HCT116 (cell line): ENCODE data around the gene SEC61G. TPM values are rescaled to one million over a fixed set of nuclear protein-coding genes. Genes with fewer than 3 reads are reported as not detected.

Experiments used
- ATAC-seq: fragments of 200-7000 bp; cut with Tn5 transposase; 2 replicates; pipeline ENCODE4 v1.9.1; 2020; ENCODE audit warnings: mild to moderate bottlenecking, moderate library complexity
- BruUV-seq: library from RNA; stranded (reverse); fragments of 400-500 nt; replicated peaks from 2 replicates; lab custom pipeline; 2021; lab: Mats Ljungman, UMichigan
- CTCF ChIA-PET: fragments of 300-600 bp; sonication (Branson Sonifier 250); formaldehyde crosslinking; loops from one replicate; lab custom pipeline; 2021; ENCODE audit warnings: antibody characterized with exemption; lab: Charles Lee
- POLR2A ChIA-PET: fragments of 300-600, 350-600 bp; sonication (Branson Sonifier 250); formaldehyde crosslinking; loops from one replicate; lab custom pipeline; 2021; ENCODE audit warnings: antibody characterized with exemption; lab: Charles Lee
- RAD21 ChIA-PET, 2 experiments: fragments of 300-600 bp; sonication (Branson Sonifier 250); formaldehyde crosslinking; loops; one replicate each; lab custom pipeline; 2023; ENCODE audit warnings: low total read pairs in 2 of 2; ENCODE audit not compliant: uncharacterized antibody in 2 of 2, unreplicated experiment in 2 of 2, low non-redundant PET in 1 of 2; lab: Charles Lee
- DNase-seq: peaks from one replicate; pipeline ENCODE4 v3.0.0-alpha.2; 2010; ENCODE audit warnings: low read depth, low spot score
- H2AFZ ChIP-seq: fragments of 200-600 bp; shearing (Covaris generic), sonication (generic); 2 replicates; pipeline ENCODE4 v1.6.1; 2017; ENCODE audit warnings: low read depth, mixed run types, mixed read lengths, antibody characterized with exemption, low read length; ENCODE audit not compliant: poor library complexity, severe bottlenecking
- H3K27ac ChIP-seq: 2 replicates; pipeline ENCODE4 v1.5.1; 2012; ENCODE audit warnings: low read depth, low read length
- H3K27me3 ChIP-seq: fragments of 200-600 bp; sonication (generic); 2 replicates; pipeline ENCODE4 v1.6.1; 2016; ENCODE audit warnings: mixed run types, low read length, mixed read lengths; ENCODE audit not compliant: insufficient read depth
- H3K36me3 ChIP-seq, 2 experiments: fragments of 200-500 bp in 1 of 2; fragments of 200-600 bp in 1 of 2; sonication (Bioruptor generic) in 1 of 2; sonication (generic) in 1 of 2; 2 replicates each; pipeline versions ENCODE4 v1.5.1 to v1.6.1; 2014 to 2016; ENCODE audit warnings: low read length in 2 of 2, inconsistent platforms in 1 of 2, mixed read lengths in 1 of 2, mixed run types in 1 of 2; ENCODE audit not compliant: insufficient read depth in 2 of 2, control insufficient read depth in 1 of 2
- H3K4me1 ChIP-seq, 2 experiments: fragments of 200-600 bp in 1 of 2; sonication (generic) in 1 of 2; 2 replicates each; pipeline versions ENCODE4 v1.5.1 to v1.6.1; 2012 to 2017; ENCODE audit warnings: low read length in 2 of 2, inconsistent platforms in 1 of 2, mild to moderate bottlenecking in 1 of 2, mixed read lengths in 1 of 2, mixed run types in 1 of 2, moderate library complexity in 1 of 2; ENCODE audit not compliant: insufficient read depth in 2 of 2, control insufficient read depth in 1 of 2
- H3K4me2 ChIP-seq: fragments of 200-600 bp; sonication (generic); 2 replicates; pipeline ENCODE4 v1.6.1; 2017; ENCODE audit warnings: mixed run types, low read length, mixed read lengths
- H3K4me3 ChIP-seq, 2 experiments: fragments of 200-600 bp in 1 of 2; sonication (generic) in 1 of 2; replicated peaks in 1 of 2; 2 replicates each; pipeline ENCODE4 v1.5.1; 2011 to 2016; ENCODE audit warnings: low read length in 2 of 2, control low read depth in 1 of 2, low read depth in 1 of 2, mild to moderate bottlenecking in 1 of 2, mixed read lengths in 1 of 2, mixed run types in 1 of 2
- H3K79me2 ChIP-seq: fragments of 200-600 bp; sonication (generic); 2 replicates; pipeline ENCODE4 v1.6.1; 2017; ENCODE audit warnings: mild to moderate bottlenecking, mixed run types, low read length, moderate library complexity, mixed read lengths; ENCODE audit not compliant: insufficient read depth
- H3K9ac ChIP-seq: fragments of 200-600 bp; sonication (generic); 2 replicates; pipeline ENCODE4 v1.6.1; 2016; ENCODE audit warnings: low read length, mixed read lengths
- H3K9me2 ChIP-seq: fragments of 200-600 bp; sonication (generic), shearing (Covaris generic); 2 replicates; pipeline ENCODE4 v1.6.1; 2017; ENCODE audit warnings: mixed run types, mild to moderate bottlenecking, moderate library complexity; ENCODE audit not compliant: insufficient read depth
- H3K9me3 ChIP-seq, 2 experiments: fragments of 200-500 bp in 1 of 2; fragments of 200-600 bp in 1 of 2; sonication (Bioruptor generic) in 1 of 2; sonication (generic) in 1 of 2; 2 replicates each; pipeline ENCODE4 v1.6.1; 2014 to 2017; ENCODE audit warnings: low read length in 2 of 2, mixed read lengths in 2 of 2, inconsistent platforms in 1 of 2, low read depth in 1 of 2, mild to moderate bottlenecking in 1 of 2, mixed run types in 1 of 2, moderate library complexity in 1 of 2; ENCODE audit not compliant: control insufficient read depth in 1 of 2, insufficient read depth in 1 of 2
- H4K20me1 ChIP-seq: fragments of 200-600 bp; sonication (generic), shearing (Covaris generic); 2 replicates; pipeline ENCODE4 v1.6.1; 2017; ENCODE audit warnings: mixed run types, mild to moderate bottlenecking, moderate library complexity; ENCODE audit not compliant: insufficient read depth
- ATF3 ChIP-seq: IDR thresholded peaks from 2 replicates; pipeline ENCODE4 v1.6.1; 2012
- CBX3 ChIP-seq: IDR thresholded peaks from 2 replicates; pipeline ENCODE4 v1.6.1; 2012; ENCODE audit warnings: low read depth
- CTCF ChIP-seq, 3 experiments: fragments of 200-600 bp in 1 of 3; sonication (generic) in 1 of 3; IDR thresholded peaks in 2 of 3; conservative IDR thresholded peaks in 1 of 3; 2 replicates each; pipeline ENCODE4 v1.5.1; 2012 to 2017; ENCODE audit warnings: low read depth in 2 of 3, low read length in 2 of 3, antibody characterized with exemption in 1 of 3, borderline replicate concordance in 1 of 3, control low read depth in 1 of 3, mild to moderate bottlenecking in 1 of 3, mixed read lengths in 1 of 3, mixed run types in 1 of 3, moderate library complexity in 1 of 3; ENCODE audit not compliant: insufficient read depth in 1 of 3
- EZH2 ChIP-seq: fragments of 200-600 bp; sonication (generic); IDR thresholded peaks from 2 replicates; pipeline ENCODE4 v1.6.1; 2017; ENCODE audit warnings: antibody characterized with exemption, mixed run types
- EZH2phosphoT487 ChIP-seq: fragments of 200-600 bp; IDR thresholded peaks from 2 replicates; pipeline ENCODE4 v1.6.1; 2018; ENCODE audit warnings: antibody characterized with exemption, borderline replicate concordance
- FOSL1 ChIP-seq: IDR thresholded peaks from 2 replicates; pipeline ENCODE4 v1.6.1; 2012; ENCODE audit warnings: low read depth
- JUND ChIP-seq: IDR thresholded peaks from 2 replicates; pipeline ENCODE4 v1.6.1; 2012
- POLR2AphosphoS5 ChIP-seq: IDR thresholded peaks from 2 replicates; pipeline ENCODE4 v1.6.1; 2011; ENCODE audit warnings: mild to moderate bottlenecking, low read depth, low read length, moderate library complexity
- RAD21 ChIP-seq: IDR thresholded peaks from 2 replicates; pipeline ENCODE4 v1.6.1; 2012; ENCODE audit warnings: low read depth, mild to moderate bottlenecking
- SP1 ChIP-seq: IDR thresholded peaks from 2 replicates; pipeline ENCODE4 v1.6.1; 2012; ENCODE audit warnings: low read depth
- TCF7L2 ChIP-seq: IDR thresholded peaks from 2 replicates; pipeline ENCODE4 v1.7.0; 2011; ENCODE audit warnings: borderline replicate concordance, inconsistent platforms; ENCODE audit not compliant: insufficient read depth, insufficient read length; ENCODE audit errors: extremely low read depth
- YY1 ChIP-seq: IDR thresholded peaks from 2 replicates; pipeline ENCODE4 v1.6.1; 2011; ENCODE audit warnings: low read length, low read depth, moderate library complexity, mild to moderate bottlenecking; ENCODE audit not compliant: insufficient replicate concordance; ENCODE audit errors: extremely low read depth
- ZBTB33 ChIP-seq: IDR thresholded peaks from 2 replicates; pipeline ENCODE4 v1.6.1; 2011; ENCODE audit warnings: mild to moderate bottlenecking, low read length, moderate library complexity; ENCODE audit not compliant: insufficient replicate concordance; ENCODE audit errors: extremely low read depth
- intact Hi-C: fragments of 100-400 bp; cut with micrococcal nuclease; formaldehyde crosslinking; loops from 2 replicates; pipeline ENCODE4 v1.10.0; 2022
- total RNA-seq: library from RNA; stranded (reverse); gene quantifications from one replicate; pipeline ENCODE4 v1.2.1, GENCODE V29; 2021; ENCODE audit not compliant: unreplicated experiment
- TF ChIP-seq, protein P1 (sequence below): IDR thresholded peaks from 2 replicates; pipeline ENCODE4 v1.6.1; 2012; ENCODE audit warnings: low read depth
- TF ChIP-seq, protein P2 (sequence below): IDR thresholded peaks from 2 replicates; pipeline ENCODE4 v1.6.1; 2012

Gene SEC61G
- total RNA-seq, 1 experiment from 2014 or later = 147 TPM

GRCh38 chr7:54792383-54792782, 33.4 kb upstream of the SEC61G start (continued):
- TF ChIP-seq, protein P1, sequence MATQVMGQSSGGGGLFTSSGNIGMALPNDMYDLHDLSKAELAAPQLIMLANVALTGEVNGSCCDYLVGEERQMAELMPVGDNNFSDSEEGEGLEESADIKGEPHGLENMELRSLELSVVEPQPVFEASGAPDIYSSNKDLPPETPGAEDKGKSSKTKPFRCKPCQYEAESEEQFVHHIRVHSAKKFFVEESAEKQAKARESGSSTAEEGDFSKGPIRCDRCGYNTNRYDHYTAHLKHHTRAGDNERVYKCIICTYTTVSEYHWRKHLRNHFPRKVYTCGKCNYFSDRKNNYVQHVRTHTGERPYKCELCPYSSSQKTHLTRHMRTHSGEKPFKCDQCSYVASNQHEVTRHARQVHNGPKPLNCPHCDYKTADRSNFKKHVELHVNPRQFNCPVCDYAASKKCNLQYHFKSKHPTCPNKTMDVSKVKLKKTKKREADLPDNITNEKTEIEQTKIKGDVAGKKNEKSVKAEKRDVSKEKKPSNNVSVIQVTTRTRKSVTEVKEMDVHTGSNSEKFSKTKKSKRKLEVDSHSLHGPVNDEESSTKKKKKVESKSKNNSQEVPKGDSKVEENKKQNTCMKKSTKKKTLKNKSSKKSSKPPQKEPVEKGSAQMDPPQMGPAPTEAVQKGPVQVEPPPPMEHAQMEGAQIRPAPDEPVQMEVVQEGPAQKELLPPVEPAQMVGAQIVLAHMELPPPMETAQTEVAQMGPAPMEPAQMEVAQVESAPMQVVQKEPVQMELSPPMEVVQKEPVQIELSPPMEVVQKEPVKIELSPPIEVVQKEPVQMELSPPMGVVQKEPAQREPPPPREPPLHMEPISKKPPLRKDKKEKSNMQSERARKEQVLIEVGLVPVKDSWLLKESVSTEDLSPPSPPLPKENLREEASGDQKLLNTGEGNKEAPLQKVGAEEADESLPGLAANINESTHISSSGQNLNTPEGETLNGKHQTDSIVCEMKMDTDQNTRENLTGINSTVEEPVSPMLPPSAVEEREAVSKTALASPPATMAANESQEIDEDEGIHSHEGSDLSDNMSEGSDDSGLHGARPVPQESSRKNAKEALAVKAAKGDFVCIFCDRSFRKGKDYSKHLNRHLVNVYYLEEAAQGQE = no peak
- no peak for TF ChIP-seq ATF3
- TF ChIP-seq EZH2phosphoT487 = no peak
- TF ChIP-seq POLR2AphosphoS5 = no peak
- TF ChIP-seq FOSL1 = no peak

DNA sequence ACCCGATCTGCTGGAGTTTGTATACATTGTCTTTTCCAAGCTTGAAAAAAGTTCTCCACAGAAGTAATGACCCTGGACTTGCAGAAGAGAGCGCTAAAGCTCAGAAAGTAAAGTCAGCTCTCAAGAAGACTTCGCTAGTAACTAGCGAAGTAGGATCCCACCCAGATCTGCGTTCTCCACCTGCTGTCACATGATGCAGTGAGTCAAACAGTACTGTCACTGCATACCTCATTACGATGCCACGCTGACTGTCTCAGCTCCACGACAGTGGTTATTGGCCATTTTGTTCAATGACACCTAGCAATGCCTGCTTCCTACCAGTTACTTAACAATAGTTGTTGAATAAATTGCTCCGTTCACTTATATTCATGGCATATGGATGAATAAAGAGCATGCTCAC, 29.7 kb upstream of the SEC61G start:
- peak; percentile 95 for DNase-seq
- intact Hi-C loops = loop anchor here (1.0 to 5.0 kb wide), 4 partner anchors 51 to 467 kb away; no protein-coding TSS in a partner anchor
- Histone ChIP-seq H3K79me2 (no peaks in the 10 kb centered on the region), H3K27ac (no peak overlapping the region), H3K4me3 (no peak overlapping the region), H3K9ac (no peak overlapping the region), H2AFZ (peak overlapping the region; percentile 87), H3K9me2 (no peaks in the 10 kb centered on the region), H3K4me1 (peaks cover 2 to 18% of the 10 kb centered on the region in 2 experiments; a peak in 3 of 4 replicates), H4K20me1 (no peaks in the 10 kb centered on the region), H3K4me2 (peak overlapping the region; percentile 53), H3K36me3 (no peaks in the 10 kb centered on the region), H3K27me3 (no peaks in the 10 kb centered on the region), H3K9me3 (no peaks in the 10 kb centered on the region)
- ChIA-PET CTCF (interaction anchor here (0.7 to 3.3 kb wide), 11 partner anchors 9 to 482 kb away, joined by 3 to 42 read pairs (median 4); no protein-coding TSS in a partner anchor), RAD21 (interaction anchor here (0.6 to 2.2 kb wide), 9 partner anchors 43 to 467 kb away, joined by 3 to 13 read pairs (median 4); no protein-coding TSS in a partner anchor), POLR2A (interaction anchor here (0.8 to 1.0 kb wide), 3 partner anchors 9 to 341 kb away, joined by 3 to 5 read pairs (median 4); partner anchors contain the start of gene SEC61G)
- peak; percentile 39 for TF ChIP-seq SP1
- TF ChIP-seq CBX3 = peak; percentile 99
- no peak for TF ChIP-seq ZBTB33
- TF ChIP-seq CTCF (IDR thresholded peaks at IDR 0.05 in 2 of 3, conservative IDR thresholded peaks at IDR 0.05 in 1 of 3; ENCODE audit: borderline replicate concordance in 1 of 3, insufficient read depth in 1 of 3, low read depth in 2 of 3, low read length in 2 of 3) = peak; percentile 65 to 90 (median 73)
- TF ChIP-seq EZH2 = no peak
- no peak for TF ChIP-seq TCF7L2
- TF ChIP-seq JUND = peak; percentile 55
- TF ChIP-seq RAD21 = peak; percentile 96
- peak; percentile 59; the same call in 1 of the 2 replicates for TF ChIP-seq FOSL1
- peak; percentile 39; the same call in 1 of the 2 replicates for TF ChIP-seq POLR2AphosphoS5
- TF ChIP-seq, protein P2, sequence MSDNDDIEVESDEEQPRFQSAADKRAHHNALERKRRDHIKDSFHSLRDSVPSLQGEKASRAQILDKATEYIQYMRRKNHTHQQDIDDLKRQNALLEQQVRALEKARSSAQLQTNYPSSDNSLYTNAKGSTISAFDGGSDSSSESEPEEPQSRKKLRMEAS = peak; percentile 99
- TF ChIP-seq YY1 = peak; percentile 84
- peak; percentile 99 for ATAC-seq
- no TSS peak for BruUV-seq
